OCI-LY7 (cell line): ENCODE data around the gene PDZD2.

Source experiments
- EZH2phosphoT487 ChIP-seq: fragments of 200-600 bp; sonication (generic); IDR thresholded peaks from 2 replicates; pipeline ENCODE4 v1.6.1; 2018; ENCODE audit warnings: low read depth, borderline replicate concordance, mild to moderate bottlenecking, mixed run types, antibody characterized with exemption, low read length, moderate library complexity, mixed read lengths
- TF ChIP-seq, protein P1 (sequence below): fragments of 200-600 bp; sonication (generic); conservative IDR thresholded peaks from 2 replicates; pipeline ENCODE4 v1.5.1; 2014; ENCODE audit warnings: mild to moderate bottlenecking, antibody characterized with exemption, low read length, moderate library complexity, mixed read lengths

DNA sequence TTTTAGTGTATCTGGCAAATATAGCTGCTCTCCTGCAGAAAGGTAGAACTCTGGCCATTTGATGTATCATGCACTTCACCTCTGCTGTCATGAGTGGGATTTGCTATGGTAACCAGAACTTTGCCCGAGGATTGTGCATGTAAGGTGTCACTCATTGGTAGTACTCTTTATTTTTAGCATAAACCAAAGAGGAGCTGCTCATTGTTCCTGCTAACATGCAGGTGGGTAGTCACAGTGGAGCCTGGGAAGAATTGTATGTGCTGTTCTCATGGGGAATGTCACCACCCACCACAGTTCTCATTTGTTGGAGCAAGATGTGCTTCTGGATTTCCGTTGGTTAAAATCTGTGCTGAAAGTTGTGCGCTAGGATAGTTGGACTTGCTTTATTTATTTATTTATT lies 12.3 kb downstream of the PDZD2 start:
- TF ChIP-seq, protein P1, sequence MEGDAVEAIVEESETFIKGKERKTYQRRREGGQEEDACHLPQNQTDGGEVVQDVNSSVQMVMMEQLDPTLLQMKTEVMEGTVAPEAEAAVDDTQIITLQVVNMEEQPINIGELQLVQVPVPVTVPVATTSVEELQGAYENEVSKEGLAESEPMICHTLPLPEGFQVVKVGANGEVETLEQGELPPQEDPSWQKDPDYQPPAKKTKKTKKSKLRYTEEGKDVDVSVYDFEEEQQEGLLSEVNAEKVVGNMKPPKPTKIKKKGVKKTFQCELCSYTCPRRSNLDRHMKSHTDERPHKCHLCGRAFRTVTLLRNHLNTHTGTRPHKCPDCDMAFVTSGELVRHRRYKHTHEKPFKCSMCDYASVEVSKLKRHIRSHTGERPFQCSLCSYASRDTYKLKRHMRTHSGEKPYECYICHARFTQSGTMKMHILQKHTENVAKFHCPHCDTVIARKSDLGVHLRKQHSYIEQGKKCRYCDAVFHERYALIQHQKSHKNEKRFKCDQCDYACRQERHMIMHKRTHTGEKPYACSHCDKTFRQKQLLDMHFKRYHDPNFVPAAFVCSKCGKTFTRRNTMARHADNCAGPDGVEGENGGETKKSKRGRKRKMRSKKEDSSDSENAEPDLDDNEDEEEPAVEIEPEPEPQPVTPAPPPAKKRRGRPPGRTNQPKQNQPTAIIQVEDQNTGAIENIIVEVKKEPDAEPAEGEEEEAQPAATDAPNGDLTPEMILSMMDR: no peak
- no peak for TF ChIP-seq EZH2phosphoT487
